Small intestine (tissue), 7 donors: ENCODE data around the gene LILRA1. TPM values are rescaled to one million over a fixed set of nuclear protein-coding genes. Genes with fewer than 3 reads are reported as not detected.
"Not testable (repeated sequence)": the region's sequence is repeated elsewhere in the genome, so short reads cannot be mapped to it uniquely, and the experiment has no call there.

Source experiments
- DNase-seq, 2 donors: peaks; one replicate each; pipeline versions ENCODE4 v3.0.0 to v3.0.0-alpha.2; 2013
- FAIRE-seq: peaks from 2 replicates; lab custom pipeline; 2012; peaks lifted over from hg19 to GRCh38; lab: Jason Lieb, UNC
- H3K27ac ChIP-seq, 3 donors: one replicate each; pipeline ENCODE4 v1.5.1; 2013; ENCODE audit warnings: low read length in 2 of 3, mild to moderate bottlenecking in 2 of 3, control low read depth in 1 of 3, inconsistent platforms in 1 of 3, low read depth in 1 of 3, moderate library complexity in 1 of 3
- H3K27me3 ChIP-seq, 3 donors: one replicate each; pipeline ENCODE4 v1.6.1; 2013; ENCODE audit warnings: low read length in 3 of 3, inconsistent platforms in 1 of 3; ENCODE audit not compliant: control insufficient read depth in 3 of 3, insufficient read depth in 3 of 3
- H3K36me3 ChIP-seq, 3 donors: one replicate each; pipeline ENCODE4 v1.6.1; 2013; ENCODE audit warnings: low read length in 3 of 3, inconsistent platforms in 1 of 3, low read depth in 1 of 3, mild to moderate bottlenecking in 1 of 3, moderate library complexity in 1 of 3; ENCODE audit not compliant: control insufficient read depth in 3 of 3, insufficient read depth in 2 of 3
- H3K4me1 ChIP-seq, 3 donors: one replicate each; pipeline ENCODE4 v1.6.1; 2013; ENCODE audit warnings: low read length in 2 of 3, inconsistent platforms in 1 of 3, low read depth in 1 of 3, mild to moderate bottlenecking in 1 of 3, moderate library complexity in 1 of 3; ENCODE audit not compliant: control insufficient read depth in 3 of 3, insufficient read depth in 2 of 3
- H3K4me3 ChIP-seq, 3 donors: one replicate each; pipeline ENCODE4 v1.5.1; 2013; ENCODE audit warnings: low read length in 3 of 3, control low read depth in 1 of 3, inconsistent platforms in 1 of 3, low read depth in 1 of 3, mild to moderate bottlenecking in 1 of 3, moderate library complexity in 1 of 3
- H3K9me3 ChIP-seq, 2 donors: one replicate each; pipeline ENCODE4 v1.6.1; 2013; ENCODE audit warnings: low read depth in 1 of 2, low read length in 1 of 2; ENCODE audit not compliant: control insufficient read depth in 2 of 2, insufficient read depth in 1 of 2
- WGBS, 3 donors: extraction: QIAGEN DNeasy Blood & Tissue Kit; methylation state at CpG; one replicate each; pipeline ENCODE4 v1.1.7; 2013; 5-methylcytosine and 5-hydroxymethylcytosine counted together
- polyA plus RNA-seq, 4 donors: library from polyadenylated mRNA; stranded (reverse) in 3 of 4; unstranded in 1 of 4; fragments of 200-250 nt in 3 of 4; fragments of 120-200 nt in 1 of 4; gene quantifications; one replicate each; pipeline versions ENCODE4 v1.2.1 to v1.2.3, GENCODE V29; 2013
- donor health status: healthy with polysubstance abuse.
- donor health status: control.
- donor health status: control.
- donor health status: Bipolar disorder and iron deficiency.
- donor health status: healthy.

Gene LILRA1
- polyA plus RNA-seq, 4 donors = 0.22 to 0.61 (median 0.42) TPM

- Histone ChIP-seq H3K9me3 (peaks cover 0 to 2% of the 10 kb centered on the region in 2 donors), H3K27me3 (no peaks in the 10 kb centered on the region), H3K36me3 (no peaks in the 10 kb centered on the region), H3K4me1 (no peaks in the 10 kb centered on the region), H3K27ac (no peak within 1 kb of the TSS), H3K4me3 (no peak within 1 kb of the TSS)
- FAIRE-seq = no peak
- DNase-seq = no peak
- 55 to 65% (median 57%) methylated on average over 10 of the region's 10 CpGs for WGBS, 3 donors
Observed at GRCh38 chr19:54573330-54573872, 20.0 kb upstream of the LILRA1 start, which contains the start of gene LILRA2. Gene LILRA2 (plus strand): TSS chr19:54573790. CDS start chr19:54573879, 89 bp downstream.

- Histone ChIP-seq H3K4me3 (no peak overlapping the region), H3K27me3 (no peaks in the 10 kb centered on the region), H3K27ac (no peak overlapping the region), H3K4me1 (no peaks in the 10 kb centered on the region), H3K36me3 (no peaks in the 10 kb centered on the region), H3K9me3 (peaks cover 0 to 2% of the 10 kb centered on the region in 2 donors)
- WGBS, 3 donors = 24 to 33% (median 30%) methylated on average over 4 of the region's 4 CpGs
- no peak for FAIRE-seq
- no peak for DNase-seq
Observed at GRCh38 chr19:54574051-54574450, 19.4 kb upstream of the LILRA1 start.

- Histone ChIP-seq H3K4me3 (no peak overlapping the region), H3K27ac (no peak overlapping the region), H3K27me3 (no peaks in the 10 kb centered on the region), H3K9me3 (peaks cover 0 to 2% of the 10 kb centered on the region in 2 donors), H3K36me3 (no peaks in the 10 kb centered on the region), H3K4me1 (no peaks in the 10 kb centered on the region)
- FAIRE-seq (no peak), DNase-seq (no peak)
- WGBS, 3 donors = 62 to 72% (median 72%) methylated on average over 12 of the region's 12 CpGs
Observed at GRCh38 chr19:54574527-54575056, 18.8 kb upstream of the LILRA1 start.

- not testable (repeated sequence) for H3K36me3 ChIP-seq, FAIRE-seq, DNase-seq, H3K27ac ChIP-seq, H3K9me3 ChIP-seq, H3K4me1 ChIP-seq, H3K27me3 ChIP-seq, H3K4me3 ChIP-seq
- 70 to 80% (median 72%) methylated on average over 8 to 9 of the region's 9 CpGs for WGBS, 3 donors
Observed at GRCh38 chr19:54575205-54575604, 18.2 kb upstream of the LILRA1 start.

GRCh38 chr19:54576411-54576976 is 16.9 kb upstream of the LILRA1 start:
- Histone ChIP-seq H3K27ac (no peak overlapping the region), H3K27me3 (no peaks in the 10 kb centered on the region), H3K36me3 (no peaks in the 10 kb centered on the region), H3K4me1 (no peaks in the 10 kb centered on the region), H3K9me3 (no peaks in the 10 kb centered on the region), H3K4me3 (no peak overlapping the region)
- WGBS, 3 donors = 66 to 73% (median 70%) methylated on average over 6 of the region's 6 CpGs
- FAIRE-seq (no peak), DNase-seq (no peak)

GRCh38 chr19:54577334-54577733 is 16.1 kb upstream of the LILRA1 start:
- no peaks in the 10 kb centered on the region for H3K4me1 ChIP-seq
- WGBS, 3 donors = 72 to 85% (median 75%) methylated on average over 2 to 3 of the region's 3 CpGs
- no peaks in the 10 kb centered on the region for H3K27me3 ChIP-seq
- no peak for FAIRE-seq
- no peak for DNase-seq
- H3K27ac ChIP-seq = no peak overlapping the region
- no peaks in the 10 kb centered on the region for H3K9me3 ChIP-seq
- no peaks in the 10 kb centered on the region for H3K36me3 ChIP-seq
- no peak overlapping the region for H3K4me3 ChIP-seq

- WGBS, 3 donors = 85 to 89% (median 86%) methylated on average over 5 of the region's 5 CpGs
- DNase-seq, H3K27ac ChIP-seq, H3K36me3 ChIP-seq, FAIRE-seq, H3K9me3 ChIP-seq, H3K27me3 ChIP-seq, H3K4me3 ChIP-seq, H3K4me1 ChIP-seq: not testable (repeated sequence)
Observed at GRCh38 chr19:54578268-54578667, 15.2 kb upstream of the LILRA1 start.

- WGBS, 3 donors = 65 to 77% (median 73%) methylated on average over 5 of the region's 5 CpGs
- FAIRE-seq = no peak
- Histone ChIP-seq H3K4me3 (no peak overlapping the region), H3K36me3 (no peaks in the 10 kb centered on the region), H3K27ac (no peak overlapping the region), H3K27me3 (peaks cover 0 to 4% (median 0%) of the 10 kb centered on the region in 3 donors), H3K9me3 (peaks cover 0 to 6% of the 10 kb centered on the region in 2 donors), H3K4me1 (no peaks in the 10 kb centered on the region)
- no peak for DNase-seq
Observed at GRCh38 chr19:54586397-54586796, 7.0 kb upstream of the LILRA1 start.
